ENCODE data around the gene PHETA1. TPM values are rescaled to one million over a fixed set of nuclear protein-coding genes. Genes with fewer than 3 reads are reported as not detected.
"Not testable (repeated sequence)": the region's sequence is repeated elsewhere in the genome, so short reads cannot be mapped to it uniquely, and the experiment has no call there.

Gene PHETA1
- total RNA-seq, 1 donor from 2014 or later: 34.8 TPM

DNA sequence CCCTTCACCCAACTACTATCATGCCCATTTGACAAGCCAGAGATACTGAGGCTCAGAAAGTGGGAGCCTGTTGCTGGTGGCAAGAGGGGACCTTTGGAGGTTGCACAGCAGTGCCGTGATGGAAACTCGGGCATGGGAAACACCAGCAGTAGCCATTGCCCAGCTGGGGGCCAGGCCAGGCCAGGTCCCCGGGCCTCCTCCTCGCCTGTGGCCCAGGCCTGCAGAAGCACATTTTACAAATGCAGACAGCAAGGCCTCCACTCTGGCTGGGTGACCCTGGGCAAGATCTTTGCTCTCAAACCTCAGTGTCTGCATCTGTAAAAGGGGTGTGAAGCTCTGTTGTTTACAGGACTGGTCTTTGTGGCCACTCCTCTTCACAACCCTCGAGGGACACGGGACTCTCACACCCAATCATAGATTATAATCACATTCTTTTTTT, 32.3 kb upstream of the PHETA1 start:
- TF ChIP-seq, protein P1, sequence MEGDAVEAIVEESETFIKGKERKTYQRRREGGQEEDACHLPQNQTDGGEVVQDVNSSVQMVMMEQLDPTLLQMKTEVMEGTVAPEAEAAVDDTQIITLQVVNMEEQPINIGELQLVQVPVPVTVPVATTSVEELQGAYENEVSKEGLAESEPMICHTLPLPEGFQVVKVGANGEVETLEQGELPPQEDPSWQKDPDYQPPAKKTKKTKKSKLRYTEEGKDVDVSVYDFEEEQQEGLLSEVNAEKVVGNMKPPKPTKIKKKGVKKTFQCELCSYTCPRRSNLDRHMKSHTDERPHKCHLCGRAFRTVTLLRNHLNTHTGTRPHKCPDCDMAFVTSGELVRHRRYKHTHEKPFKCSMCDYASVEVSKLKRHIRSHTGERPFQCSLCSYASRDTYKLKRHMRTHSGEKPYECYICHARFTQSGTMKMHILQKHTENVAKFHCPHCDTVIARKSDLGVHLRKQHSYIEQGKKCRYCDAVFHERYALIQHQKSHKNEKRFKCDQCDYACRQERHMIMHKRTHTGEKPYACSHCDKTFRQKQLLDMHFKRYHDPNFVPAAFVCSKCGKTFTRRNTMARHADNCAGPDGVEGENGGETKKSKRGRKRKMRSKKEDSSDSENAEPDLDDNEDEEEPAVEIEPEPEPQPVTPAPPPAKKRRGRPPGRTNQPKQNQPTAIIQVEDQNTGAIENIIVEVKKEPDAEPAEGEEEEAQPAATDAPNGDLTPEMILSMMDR (conservative IDR thresholded peaks at IDR 0.05): no peak
- Mint-ChIP-seq H3K27ac (ENCODE audit: unreplicated experiment) (no peak overlapping the region), H3K4me3 (no peak overlapping the region), H3K36me3 (ENCODE audit: low read depth) (no peaks in the 10 kb centered on the region), H3K4me1 (peaks cover 18% of the 10 kb centered on the region), H3K27me3 (ENCODE audit: low read depth) (peaks cover 13% of the 10 kb centered on the region), H3K9me3 (no peaks in the 10 kb centered on the region)
- DNase-seq (ENCODE audit: low read depth, low spot score): no peak

DNA sequence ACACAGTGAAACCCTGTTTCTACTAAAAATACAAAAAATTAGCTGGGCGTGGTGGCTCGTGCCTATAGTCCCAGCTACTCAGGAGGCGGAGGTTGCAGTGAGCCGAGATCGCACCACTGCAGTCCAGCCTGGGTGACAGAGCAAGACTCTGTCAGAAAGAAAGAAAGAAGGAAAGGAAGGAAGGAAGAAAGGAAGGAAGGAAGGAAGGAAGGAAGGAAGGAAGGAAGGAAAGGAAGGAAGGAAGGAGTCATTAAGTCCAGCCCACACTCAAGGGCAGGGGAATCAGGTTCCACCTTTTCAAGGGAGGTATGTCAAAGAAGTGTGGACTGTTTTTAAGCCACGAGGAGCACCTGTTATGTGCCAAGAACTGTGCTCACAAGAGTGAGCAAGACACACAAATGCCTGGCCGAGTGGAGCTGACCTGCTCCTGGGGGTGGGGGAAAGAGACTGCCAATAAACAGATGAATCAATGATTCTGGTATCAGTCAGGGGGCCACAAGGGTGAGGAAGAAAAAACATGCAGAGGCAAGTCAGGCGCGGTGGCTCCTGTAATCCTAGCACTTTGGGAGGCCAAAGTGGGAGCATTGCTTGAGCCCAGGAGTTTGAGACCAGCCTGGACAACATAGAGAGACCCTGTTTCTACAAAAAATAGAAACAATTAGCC, 31.0 kb upstream of the PHETA1 start:
- DNase-seq (ENCODE audit: low read depth, low spot score); H3K36me3 Mint-ChIP-seq (ENCODE audit: low read depth); H3K4me3 Mint-ChIP-seq; H3K9me3 Mint-ChIP-seq: not testable (repeated sequence)
- H3K27ac Mint-ChIP-seq (ENCODE audit: unreplicated experiment): peak overlapping the region; percentile 20
- H3K27me3 Mint-ChIP-seq (ENCODE audit: low read depth): peaks cover 13% of the 10 kb centered on the region
- H3K4me1 Mint-ChIP-seq: peaks cover 18% of the 10 kb centered on the region

DNA sequence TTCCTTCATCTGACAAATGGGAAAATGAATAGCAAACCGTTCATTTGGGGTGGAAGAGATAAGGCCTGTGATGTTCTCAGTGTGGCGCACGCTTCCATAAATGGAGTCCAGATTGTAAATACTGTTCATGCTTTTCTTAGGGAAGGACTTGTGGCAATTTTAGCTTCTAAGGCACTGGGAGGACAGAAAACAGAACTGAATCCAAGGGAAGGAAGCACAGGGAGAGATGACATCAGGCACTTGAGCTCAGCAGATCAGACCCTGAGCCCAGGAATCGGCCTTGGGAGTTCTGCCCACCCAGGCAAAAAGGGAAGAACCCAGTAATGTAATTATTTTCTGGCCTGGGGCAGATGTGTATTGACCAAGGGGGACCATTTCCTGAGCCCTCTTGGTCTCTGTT, 29.6 kb upstream of the PHETA1 start:
- no peak overlapping the region for H3K27ac Mint-ChIP-seq (ENCODE audit: unreplicated experiment)
- H3K36me3 Mint-ChIP-seq (ENCODE audit: low read depth): no peaks in the 10 kb centered on the region
- peaks cover 3% of the 10 kb centered on the region for H3K27me3 Mint-ChIP-seq (ENCODE audit: low read depth)
- no peak for DNase-seq (ENCODE audit: low read depth, low spot score)
- H3K4me1 Mint-ChIP-seq: peaks cover 8% of the 10 kb centered on the region
- H3K4me3 Mint-ChIP-seq: no peak overlapping the region
- TF ChIP-seq, protein P1 (conservative IDR thresholded peaks at IDR 0.05): no peak
- no peaks in the 10 kb centered on the region for H3K9me3 Mint-ChIP-seq

DNA sequence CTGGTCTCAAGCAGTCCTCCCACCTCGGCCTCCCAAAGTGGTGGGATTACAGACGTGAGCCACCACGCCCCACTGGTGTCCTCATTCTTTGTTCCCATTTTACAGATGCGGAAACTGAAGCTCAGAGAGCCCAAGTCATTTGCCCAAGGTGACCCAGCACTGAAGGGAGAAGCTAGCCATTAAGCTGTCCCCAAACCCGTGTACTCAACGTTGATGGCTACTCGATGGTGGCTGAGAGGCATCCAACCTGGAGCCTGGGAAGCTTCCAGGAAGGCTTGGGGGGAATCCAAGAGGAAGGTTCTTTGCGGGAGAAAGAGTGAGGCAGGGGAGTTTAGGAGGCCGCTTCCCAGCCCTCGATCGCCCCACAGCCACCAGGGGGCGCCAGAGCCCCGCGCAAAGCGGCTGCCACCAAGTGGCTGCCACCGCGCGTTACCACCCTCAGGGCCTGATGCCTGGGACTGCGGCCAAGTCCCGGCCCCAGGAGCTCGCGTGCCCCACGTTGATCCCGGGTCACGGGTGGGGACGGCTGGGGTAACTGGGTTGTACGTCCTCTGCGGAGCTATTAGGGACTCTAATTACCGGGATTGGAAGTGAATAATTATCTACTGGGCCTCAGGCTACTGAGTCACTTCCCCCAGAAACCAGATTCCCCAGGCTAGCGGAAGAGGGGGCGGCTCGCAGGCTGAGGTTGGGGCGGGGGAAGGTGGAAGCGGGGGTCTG, 28.0 kb upstream of the PHETA1 start:
- no peak overlapping the region for H3K4me3 Mint-ChIP-seq
- H3K9me3 Mint-ChIP-seq: no peaks in the 10 kb centered on the region
- no peaks in the 10 kb centered on the region for H3K27me3 Mint-ChIP-seq (ENCODE audit: low read depth)

DNA sequence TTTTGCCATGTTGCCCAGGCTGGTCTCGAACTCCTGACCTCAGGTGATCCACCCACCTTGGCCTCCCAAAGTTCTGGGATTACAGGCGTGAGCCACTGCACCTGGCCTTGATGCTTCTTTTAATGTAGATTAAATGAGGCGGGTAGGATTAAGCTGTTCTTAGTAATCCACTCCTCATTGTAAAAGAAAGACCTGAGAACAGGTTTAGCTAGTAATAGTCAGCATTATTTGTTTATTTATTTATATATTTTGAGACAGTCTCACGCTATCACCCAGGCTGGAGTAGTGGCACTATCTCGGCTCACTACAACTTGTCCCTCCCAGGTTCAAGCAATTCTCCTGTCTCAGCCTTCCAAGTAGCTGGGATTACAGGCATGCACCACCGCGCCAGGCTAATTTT, 27.4 kb upstream of the PHETA1 start:
- not testable (repeated sequence) for H3K4me3 Mint-ChIP-seq

More for the DNA sequence above, 28.0 kb upstream of the PHETA1 start:
- TF ChIP-seq, protein P1 (conservative IDR thresholded peaks at IDR 0.05): peak; percentile 99
- no peaks in the 10 kb centered on the region for H3K4me1 Mint-ChIP-seq
- DNase-seq (ENCODE audit: low read depth, low spot score): peak; percentile 90
- no peaks in the 10 kb centered on the region for H3K36me3 Mint-ChIP-seq (ENCODE audit: low read depth)
- H3K27ac Mint-ChIP-seq (ENCODE audit: unreplicated experiment): no peak overlapping the region

DNA sequence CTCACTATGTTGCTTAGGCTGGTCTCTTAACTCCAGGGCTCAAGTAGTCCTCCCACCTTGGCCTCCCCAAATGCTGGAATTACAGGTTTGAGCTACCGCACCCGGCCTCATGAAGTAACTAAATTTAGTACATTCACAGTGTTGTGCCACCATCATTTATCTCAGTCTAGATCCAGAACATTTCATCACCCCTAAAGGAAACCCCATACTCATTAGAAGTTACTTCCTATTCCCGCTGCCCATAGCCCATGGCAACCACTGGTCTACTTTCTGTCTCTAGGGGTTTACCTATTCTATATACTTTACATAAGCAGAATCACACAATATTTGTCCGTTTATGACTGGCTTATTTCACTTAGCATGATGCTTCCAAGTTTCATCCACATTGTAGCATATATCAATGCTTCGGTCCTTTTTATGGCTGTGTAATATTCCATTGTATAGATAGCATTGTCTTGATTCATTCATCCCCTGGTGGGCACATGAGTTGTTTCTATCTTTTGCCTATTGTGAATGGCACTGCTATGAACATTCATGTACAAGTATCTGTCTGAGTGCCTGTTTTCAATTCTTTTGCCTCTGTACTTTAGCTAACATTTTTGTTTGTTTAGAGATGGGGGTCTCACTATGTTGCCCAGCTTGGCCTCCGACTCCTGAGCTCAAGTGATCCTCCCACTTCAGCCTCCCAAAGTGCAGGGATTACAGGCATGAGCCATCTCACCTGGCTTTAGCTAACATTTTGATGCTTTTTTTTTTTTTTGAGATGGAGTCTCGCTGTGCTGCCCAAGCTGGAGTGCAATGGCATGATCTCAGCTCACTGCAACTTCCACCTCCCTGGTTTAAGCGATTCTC, 26.7 kb upstream of the PHETA1 start:
- Mint-ChIP-seq H3K27ac (ENCODE audit: unreplicated experiment) (no peak overlapping the region), H3K4me3 (no peak overlapping the region), H3K9me3 (no peaks in the 10 kb centered on the region), H3K27me3 (ENCODE audit: low read depth) (no peaks in the 10 kb centered on the region), H3K36me3 (ENCODE audit: low read depth) (no peaks in the 10 kb centered on the region), H3K4me1 (no peaks in the 10 kb centered on the region)
- DNase-seq (ENCODE audit: low read depth, low spot score): no peak
- TF ChIP-seq, protein P1 (conservative IDR thresholded peaks at IDR 0.05): no peak

More for the DNA sequence above, 27.4 kb upstream of the PHETA1 start:
- H3K36me3 Mint-ChIP-seq (ENCODE audit: low read depth); DNase-seq (ENCODE audit: low read depth, low spot score); H3K4me1 Mint-ChIP-seq; H3K27ac Mint-ChIP-seq (ENCODE audit: unreplicated experiment); H3K9me3 Mint-ChIP-seq; H3K27me3 Mint-ChIP-seq (ENCODE audit: low read depth): not testable (repeated sequence)
